GM19397 (cell line): ENCODE data around the gene ZNF69.

Source experiments
- ATAC-seq: cut with Tn5 transposase; IDR thresholded peaks from one replicate; pipeline ENCODE4 v1.9.1; 2021; ENCODE audit warnings: mild to moderate bottlenecking, moderate library complexity; ENCODE audit not compliant: unreplicated experiment

Gene ZNF69

DNA sequence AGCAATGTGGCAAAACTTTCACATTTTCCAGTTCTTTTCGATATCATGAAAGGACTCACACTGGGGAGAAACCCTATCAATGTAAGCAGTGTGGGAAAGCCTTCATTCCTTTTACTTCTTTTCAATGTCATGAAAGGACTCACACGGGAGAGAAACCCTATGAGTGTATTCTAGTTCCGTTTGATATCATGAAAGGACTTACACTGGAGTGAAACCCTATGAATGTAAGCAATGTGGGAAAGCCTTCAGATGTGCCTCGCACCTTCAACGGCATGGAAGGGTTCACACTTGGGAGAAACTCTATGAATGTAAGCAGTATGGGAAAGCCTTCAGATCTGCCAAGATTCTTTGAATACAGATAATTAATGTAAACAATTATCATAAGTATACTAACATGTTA, 62.7 kb downstream of the ZNF69 start:
- ATAC-seq: no peak
